Brain microvascular endothelial cell (primary cell): ENCODE data around the gene LASP1.
A peak's percentile ranks its signal among the peaks of the same experiment; 100 is the strongest.

Experiments
- DNase-seq: peaks from one replicate; pipeline ENCODE4 v3.0.0-alpha.2; 2020
- H3K27ac ChIP-seq: fragments of 250-450 bp; sonication (Bioruptor Pico); 2 replicates; pipeline ENCODE4 v1.5.1; 2020; ENCODE audit warnings: mild to moderate bottlenecking, moderate library complexity
- H3K27me3 ChIP-seq: fragments of 250-450 bp; sonication (Bioruptor Pico); replicated peaks from 2 replicates; pipeline ENCODE4 v1.5.1; 2020; ENCODE audit warnings: mild to moderate bottlenecking
- H3K36me3 ChIP-seq: fragments of 250-450 bp; sonication (Bioruptor Pico); replicated peaks from 2 replicates; pipeline ENCODE4 v1.5.1; 2020; ENCODE audit warnings: mild to moderate bottlenecking
- H3K4me3 ChIP-seq: 2 replicates; pipeline ENCODE4 v1.5.1; 2011; ENCODE audit warnings: low read depth, mild to moderate bottlenecking, control low read depth, low read length, moderate library complexity
- in situ Hi-C: cut with HindIII; loops from 2 replicates; pipeline ENCODE4 v1.10.0; 2017; ENCODE audit warnings: low sequenced_read_pairs, low pct_ligation_motif_present
- TF ChIP-seq, protein P1 (sequence below): IDR thresholded peaks from 2 replicates; pipeline ENCODE4 v1.5.1; 2011; ENCODE audit warnings: low read depth, mild to moderate bottlenecking, moderate library complexity, low read length, control low read depth, inconsistent platforms; ENCODE audit errors: missing control alignments

The LASP1 gene

GRCh38 chr17:38903404-38903803 is 33.5 kb downstream of the LASP1 start:
- peaks cover 58% of the 10 kb centered on the region for H3K36me3 ChIP-seq
- H3K27me3 ChIP-seq = no peaks in the 10 kb centered on the region
- H3K4me3 ChIP-seq = no peak overlapping the region
- TF ChIP-seq, protein P1, sequence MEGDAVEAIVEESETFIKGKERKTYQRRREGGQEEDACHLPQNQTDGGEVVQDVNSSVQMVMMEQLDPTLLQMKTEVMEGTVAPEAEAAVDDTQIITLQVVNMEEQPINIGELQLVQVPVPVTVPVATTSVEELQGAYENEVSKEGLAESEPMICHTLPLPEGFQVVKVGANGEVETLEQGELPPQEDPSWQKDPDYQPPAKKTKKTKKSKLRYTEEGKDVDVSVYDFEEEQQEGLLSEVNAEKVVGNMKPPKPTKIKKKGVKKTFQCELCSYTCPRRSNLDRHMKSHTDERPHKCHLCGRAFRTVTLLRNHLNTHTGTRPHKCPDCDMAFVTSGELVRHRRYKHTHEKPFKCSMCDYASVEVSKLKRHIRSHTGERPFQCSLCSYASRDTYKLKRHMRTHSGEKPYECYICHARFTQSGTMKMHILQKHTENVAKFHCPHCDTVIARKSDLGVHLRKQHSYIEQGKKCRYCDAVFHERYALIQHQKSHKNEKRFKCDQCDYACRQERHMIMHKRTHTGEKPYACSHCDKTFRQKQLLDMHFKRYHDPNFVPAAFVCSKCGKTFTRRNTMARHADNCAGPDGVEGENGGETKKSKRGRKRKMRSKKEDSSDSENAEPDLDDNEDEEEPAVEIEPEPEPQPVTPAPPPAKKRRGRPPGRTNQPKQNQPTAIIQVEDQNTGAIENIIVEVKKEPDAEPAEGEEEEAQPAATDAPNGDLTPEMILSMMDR = no peak
- no peak for DNase-seq
- no peak overlapping the region for H3K27ac ChIP-seq
- in situ Hi-C loops = no loop called here

DNA sequence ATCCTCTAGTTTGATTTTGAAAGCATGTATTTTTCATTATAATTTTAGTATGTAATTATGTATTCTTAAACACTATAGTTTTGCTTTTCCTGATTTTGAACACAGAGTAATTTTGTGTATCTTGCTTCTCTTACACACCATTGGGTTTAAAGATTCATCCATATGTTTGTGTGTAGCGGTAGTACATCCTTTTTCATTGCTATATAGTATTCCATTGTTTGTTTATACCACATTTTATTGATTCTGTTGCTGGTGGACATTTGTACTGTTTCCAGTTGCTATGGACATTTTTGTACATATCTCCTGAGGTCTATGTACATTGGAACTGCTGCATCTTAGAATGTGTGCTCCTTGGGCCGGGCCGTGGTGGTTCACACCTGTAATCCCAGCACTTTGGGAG is 35.0 kb downstream of the LASP1 start:
- no peaks in the 10 kb centered on the region for H3K27me3 ChIP-seq
- in situ Hi-C loops = no loop called here
- TF ChIP-seq, protein P1 = no peak
- H3K27ac ChIP-seq = no peak overlapping the region
- no peak for DNase-seq
- H3K36me3 ChIP-seq = peaks cover 57% of the 10 kb centered on the region
- no peak overlapping the region for H3K4me3 ChIP-seq

DNA sequence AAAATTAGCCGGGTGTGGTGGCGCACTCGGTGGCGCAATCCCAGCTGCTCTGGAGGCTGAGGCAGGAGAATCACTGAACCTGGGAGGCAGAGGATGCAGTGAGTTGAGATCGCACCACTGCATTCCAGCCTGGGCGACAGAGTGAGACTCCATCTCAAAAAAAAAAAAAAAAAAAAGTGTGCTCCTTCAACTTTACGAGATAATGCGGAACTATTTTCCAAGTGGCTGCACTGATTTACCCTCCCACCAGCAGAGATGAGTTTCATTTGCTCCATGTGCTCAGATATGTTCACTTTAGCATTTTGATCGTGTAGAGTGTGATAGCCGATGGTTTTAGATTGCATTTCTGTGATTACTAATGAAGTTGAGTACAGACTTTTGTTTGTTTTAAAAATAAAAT is 35.5 kb downstream of the LASP1 start:
- in situ Hi-C loops = no loop called here
- H3K36me3 ChIP-seq = peaks cover 57% of the 10 kb centered on the region
- no peaks in the 10 kb centered on the region for H3K27me3 ChIP-seq
- no peak overlapping the region for H3K27ac ChIP-seq
- TF ChIP-seq, protein P1 = no peak
- no peak overlapping the region for H3K4me3 ChIP-seq
- no peak for DNase-seq

DNA sequence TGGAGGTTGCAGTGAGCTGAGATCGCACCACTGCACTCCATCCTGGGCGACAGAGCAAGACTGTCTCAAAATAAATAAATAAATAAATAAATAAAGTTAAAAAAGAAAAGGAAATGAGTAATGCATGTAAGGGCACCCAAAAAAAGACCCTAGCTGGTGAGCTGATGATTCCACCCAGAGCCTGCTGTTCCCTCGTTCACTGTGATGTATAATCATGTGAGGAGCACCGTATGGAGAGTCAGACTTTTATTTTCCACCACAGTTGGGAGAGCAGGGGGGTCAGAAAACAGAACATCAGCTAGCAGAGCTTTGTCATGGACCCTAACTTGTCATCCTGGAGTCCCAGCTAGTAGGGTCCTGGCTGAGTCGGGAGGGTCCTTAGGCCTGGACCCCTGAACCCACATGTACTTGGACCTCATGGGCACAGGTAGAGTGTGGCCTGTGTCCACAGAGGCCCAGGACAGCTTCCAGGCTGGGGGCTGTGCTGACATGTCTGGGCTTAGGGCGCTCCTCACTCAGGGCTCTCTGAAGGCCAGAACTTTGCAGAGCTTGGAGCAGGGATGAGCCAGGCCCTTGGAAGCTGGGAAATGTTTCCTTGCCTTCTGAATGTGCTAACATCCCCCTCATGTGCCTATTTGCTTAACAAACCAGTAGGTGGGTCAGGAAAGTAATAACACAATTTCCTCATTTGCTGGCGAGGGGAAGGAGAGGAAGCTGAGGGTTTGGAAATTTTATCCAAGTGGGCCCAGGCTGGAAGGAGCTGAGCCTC is 36.8 kb downstream of the LASP1 start:
- in situ Hi-C loops = no loop called here
- Histone ChIP-seq H3K36me3 (peaks cover 64% of the 10 kb centered on the region), H3K27me3 (no peaks in the 10 kb centered on the region), H3K4me3 (no peak overlapping the region), H3K27ac (peak overlapping the region; percentile 30)
- DNase-seq = no peak
- TF ChIP-seq, protein P1 = no peak

- no peak overlapping the region for H3K27ac ChIP-seq
- H3K27me3 ChIP-seq = no peaks in the 10 kb centered on the region
- peaks cover 68% of the 10 kb centered on the region for H3K36me3 ChIP-seq
- no peak for DNase-seq
- in situ Hi-C loops = no loop called here
- TF ChIP-seq, protein P1 = peak; percentile 6
- no peak overlapping the region for H3K4me3 ChIP-seq
These were observed 38.2 kb downstream of the LASP1 start for GRCh38 chr17:38907930-38908675.
